Measurements from ENCODE around the gene WNT16. TPM values are rescaled to one million over a fixed set of nuclear protein-coding genes. Genes with fewer than 3 reads are reported as not detected.

The WNT16 gene
- total RNA-seq, 1 experiment from 2014 or later, result not detected

DNA sequence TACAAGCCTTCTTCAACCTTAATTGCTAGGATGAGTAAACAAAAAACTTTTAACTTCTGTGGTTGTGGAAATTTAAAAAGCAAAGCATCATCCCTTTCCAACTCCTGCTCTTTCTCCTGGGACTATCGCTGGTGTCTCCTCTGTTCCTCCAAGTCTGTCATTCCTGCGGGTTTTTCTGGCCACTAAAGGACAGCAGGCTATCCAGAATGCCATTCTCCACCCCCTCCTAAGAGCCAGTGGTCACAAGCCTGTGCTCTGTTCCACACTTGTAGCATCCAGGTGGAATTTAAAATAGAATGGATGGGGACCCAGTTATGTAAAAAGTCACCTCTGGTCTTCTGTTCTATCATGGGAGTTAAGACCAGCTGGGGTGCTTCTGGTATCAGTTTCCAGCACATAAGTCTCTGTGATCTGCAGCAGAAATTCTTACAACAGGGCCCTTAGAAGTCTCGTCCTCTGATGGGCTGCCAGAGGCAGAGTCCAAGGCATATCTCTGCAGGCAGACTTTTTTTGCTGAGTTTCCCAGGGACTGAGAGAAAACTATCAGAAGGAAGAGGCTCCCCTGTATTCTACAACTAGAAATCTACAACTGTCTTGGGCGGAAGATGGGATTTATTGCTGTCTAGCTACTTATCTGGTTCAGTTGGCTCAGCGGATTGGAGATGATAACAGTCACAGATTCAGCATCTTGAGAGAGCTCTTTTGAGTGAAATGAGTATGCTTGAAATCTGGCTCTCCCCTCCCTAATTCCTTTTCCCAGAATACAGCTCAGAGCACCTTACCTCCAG lies 5.1 kb upstream of the WNT16 start:
- Histone ChIP-seq H3K27me3 (ENCODE audit: insufficient read depth, low read length) (peaks cover 8% of the 10 kb centered on the region; the same call in 1 of the 2 replicates), H2BK12ac (ENCODE audit: insufficient read length, low read depth, low read length) (no peak overlapping the region), H3K18ac (ENCODE audit: insufficient read length, low read depth, low read length) (no peak overlapping the region), H3T11ph (ENCODE audit: low read length) (no peak overlapping the region), H2AFZ (ENCODE audit: low read length) (no peak overlapping the region), H3K9me3 (ENCODE audit: control insufficient read depth, low read depth, low read length) (no peaks in the 10 kb centered on the region), H3K23ac (ENCODE audit: insufficient read length, low read depth, low read length) (no peak overlapping the region), H3K9ac (ENCODE audit: extremely low read depth, insufficient read length, low read length) (no peak overlapping the region), H3K4me1 (ENCODE audit: insufficient read depth, low read length) (no peaks in the 10 kb centered on the region), H4K20me1 (ENCODE audit: control insufficient read depth, insufficient read depth, insufficient read length) (no peaks in the 10 kb centered on the region), H3K14ac (ENCODE audit: insufficient read depth, low read length) (no peak overlapping the region), H2BK5ac (ENCODE audit: insufficient read length, low read length) (no peak overlapping the region), H3K79me2 (ENCODE audit: insufficient read depth, low read length) (no peaks in the 10 kb centered on the region), H4K91ac (ENCODE audit: insufficient read length, low read depth, low read length) (no peak overlapping the region), H2AK5ac (ENCODE audit: insufficient read length, low read length) (no peak overlapping the region), H3K79me1 (ENCODE audit: insufficient read depth, low read depth, low read length, poor library complexity, severe bottlenecking) (no peaks in the 10 kb centered on the region), H3K56ac (ENCODE audit: insufficient read length, low read depth, low read length) (no peak overlapping the region), H3K4ac (ENCODE audit: low read depth, low read length) (no peak overlapping the region), H2BK15ac (ENCODE audit: low read depth, low read length) (no peak overlapping the region; the same call in 1 of the 2 replicates), H2BK120ac (ENCODE audit: low read depth, low read length, poor library complexity, severe bottlenecking) (no peak overlapping the region), H3K27ac (ENCODE audit: insufficient read length, low read depth, low read length) (no peak overlapping the region), H4K5ac (ENCODE audit: insufficient read length, low read depth, low read length) (no peak overlapping the region), H4K8ac (replicated peaks; ENCODE audit: insufficient read length, low read depth, low read length) (no peak overlapping the region), H3K4me2 (ENCODE audit: insufficient read depth, insufficient read length, low read length) (no peak overlapping the region), H3K23me2 (ENCODE audit: insufficient read length, low read depth, low read length, poor library complexity, severe bottlenecking) (no peaks in the 10 kb centered on the region), H2BK20ac (ENCODE audit: low read depth, low read length, poor library complexity, severe bottlenecking) (no peak overlapping the region)
- H3K4me3 Mint-ChIP-seq, result no peak overlapping the region
- DNase-seq, result no peak
- no peak overlapping the region for H3K27ac Mint-ChIP-seq
- no CpG with 5 or more reads among the region's 5 CpGs for WGBS (ENCODE audit: extremely low coverage, insufficient read length, low lambda C conversion rate)
- no peaks in the 10 kb centered on the region; a peak in 1 of 7 replicates for H3K36me3 Mint-ChIP-seq (ENCODE audit: insufficient read depth in 1 of 3, low read depth in 3 of 3)
- no peaks in the 10 kb centered on the region; a peak in 1 of 5 replicates for H3K9me3 Mint-ChIP-seq
- TF ChIP-seq, protein P1, sequence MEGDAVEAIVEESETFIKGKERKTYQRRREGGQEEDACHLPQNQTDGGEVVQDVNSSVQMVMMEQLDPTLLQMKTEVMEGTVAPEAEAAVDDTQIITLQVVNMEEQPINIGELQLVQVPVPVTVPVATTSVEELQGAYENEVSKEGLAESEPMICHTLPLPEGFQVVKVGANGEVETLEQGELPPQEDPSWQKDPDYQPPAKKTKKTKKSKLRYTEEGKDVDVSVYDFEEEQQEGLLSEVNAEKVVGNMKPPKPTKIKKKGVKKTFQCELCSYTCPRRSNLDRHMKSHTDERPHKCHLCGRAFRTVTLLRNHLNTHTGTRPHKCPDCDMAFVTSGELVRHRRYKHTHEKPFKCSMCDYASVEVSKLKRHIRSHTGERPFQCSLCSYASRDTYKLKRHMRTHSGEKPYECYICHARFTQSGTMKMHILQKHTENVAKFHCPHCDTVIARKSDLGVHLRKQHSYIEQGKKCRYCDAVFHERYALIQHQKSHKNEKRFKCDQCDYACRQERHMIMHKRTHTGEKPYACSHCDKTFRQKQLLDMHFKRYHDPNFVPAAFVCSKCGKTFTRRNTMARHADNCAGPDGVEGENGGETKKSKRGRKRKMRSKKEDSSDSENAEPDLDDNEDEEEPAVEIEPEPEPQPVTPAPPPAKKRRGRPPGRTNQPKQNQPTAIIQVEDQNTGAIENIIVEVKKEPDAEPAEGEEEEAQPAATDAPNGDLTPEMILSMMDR (conservative IDR thresholded peaks at IDR 0.05), result no peak
- H3K27me3 Mint-ChIP-seq (ENCODE audit: low read depth), result peaks cover 13% of the 10 kb centered on the region
- no peaks in the 10 kb centered on the region for H3K4me1 Mint-ChIP-seq
